Measurements from ENCODE around the gene TIMP4.

The TIMP4 gene

DNA sequence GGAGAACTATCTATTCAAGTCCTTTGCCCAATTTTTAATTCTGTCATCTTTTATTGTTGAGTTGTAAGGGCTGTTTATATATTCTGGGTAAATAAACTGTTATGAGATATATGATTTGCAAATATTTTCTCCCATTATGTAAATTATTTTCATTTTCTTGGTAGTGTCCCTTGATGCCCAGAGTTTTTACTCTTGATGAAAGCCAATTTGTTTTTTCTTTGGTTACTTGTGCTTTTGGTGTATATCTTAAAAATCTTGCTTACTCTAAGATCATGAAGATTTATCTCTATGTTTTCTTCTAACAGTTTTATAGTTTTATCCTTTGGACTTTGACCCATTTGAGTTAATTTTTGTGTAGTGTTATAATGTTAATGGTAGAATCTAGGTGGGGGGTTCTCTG, 44.5 kb downstream of the TIMP4 start:
- Histone ChIP-seq H3K4me3 (no peak overlapping the region), H3K27ac (no peak overlapping the region)
- TF ChIP-seq, protein P1, sequence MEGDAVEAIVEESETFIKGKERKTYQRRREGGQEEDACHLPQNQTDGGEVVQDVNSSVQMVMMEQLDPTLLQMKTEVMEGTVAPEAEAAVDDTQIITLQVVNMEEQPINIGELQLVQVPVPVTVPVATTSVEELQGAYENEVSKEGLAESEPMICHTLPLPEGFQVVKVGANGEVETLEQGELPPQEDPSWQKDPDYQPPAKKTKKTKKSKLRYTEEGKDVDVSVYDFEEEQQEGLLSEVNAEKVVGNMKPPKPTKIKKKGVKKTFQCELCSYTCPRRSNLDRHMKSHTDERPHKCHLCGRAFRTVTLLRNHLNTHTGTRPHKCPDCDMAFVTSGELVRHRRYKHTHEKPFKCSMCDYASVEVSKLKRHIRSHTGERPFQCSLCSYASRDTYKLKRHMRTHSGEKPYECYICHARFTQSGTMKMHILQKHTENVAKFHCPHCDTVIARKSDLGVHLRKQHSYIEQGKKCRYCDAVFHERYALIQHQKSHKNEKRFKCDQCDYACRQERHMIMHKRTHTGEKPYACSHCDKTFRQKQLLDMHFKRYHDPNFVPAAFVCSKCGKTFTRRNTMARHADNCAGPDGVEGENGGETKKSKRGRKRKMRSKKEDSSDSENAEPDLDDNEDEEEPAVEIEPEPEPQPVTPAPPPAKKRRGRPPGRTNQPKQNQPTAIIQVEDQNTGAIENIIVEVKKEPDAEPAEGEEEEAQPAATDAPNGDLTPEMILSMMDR (IDR thresholded peaks at IDR 0.05) = no peak
- no peak for DNase-seq (ENCODE audit: low spot score)

GRCh38 chr3:12107071-12107713, 51.5 kb downstream of the TIMP4 start:
- DNase-seq (ENCODE audit: low spot score) = no peak
- TF ChIP-seq, protein P1 (IDR thresholded peaks at IDR 0.05) = no peak
- no peak overlapping the region for H3K27ac ChIP-seq
- no peak overlapping the region for H3K4me3 ChIP-seq

Data from coronary artery (tissue), 2 donors.